K562 (cell line): Measurements from ENCODE around the gene ABCB6. TPM values are rescaled to one million over a fixed set of nuclear protein-coding genes. Genes with fewer than 3 reads are reported as not detected.
A peak's percentile ranks its signal among the peaks of the same experiment; 100 is the strongest.

Experiments
- ATAC-seq: fragments of 200-7000 bp; cut with Tn5 transposase; 3 replicates; pipeline ENCODE4 v1.9.1; 2020; ENCODE audit warnings: moderate library complexity
- BruUV-seq: library from RNA; stranded (reverse); fragments of 400-500 nt; replicated peaks from 2 replicates; lab custom pipeline; 2021; lab: Mats Ljungman, UMichigan
- CTCF ChIA-PET: fragments of 300-600 bp; formaldehyde crosslinking; extraction: SDS; loops from one replicate; lab custom pipeline; 2021; ENCODE audit warnings: low intra/inter-chr PET ratio; lab: Yijun Ruan, JAX
- POLR2A ChIA-PET: fragments of 300-600, 350-650 bp; sonication (Branson Sonifier 250); formaldehyde crosslinking; extraction: SDS; loops from one replicate; lab custom pipeline; 2021; ENCODE audit warnings: antibody characterized with exemption, inconsistent platforms; lab: Yijun Ruan, JAX
- DNase-seq, 4 experiments: peaks; one replicate each; pipeline versions ENCODE4 v3.0.0 to v3.0.0-alpha.2; 2011 to 2018; ENCODE audit warnings: low spot score in 3 of 4, mixed read lengths in 3 of 4; ENCODE audit errors: extremely low read depth in 1 of 4
- FAIRE-seq: peaks from 2 replicates; lab custom pipeline; 2011; peaks lifted over from hg19 to GRCh38; lab: Jason Lieb, UNC
- H2AFZ ChIP-seq: 2 replicates; pipeline ENCODE4 v1.6.0; 2011; ENCODE audit warnings: low read depth, low read length, control low read depth, inconsistent platforms
- H3K27ac ChIP-seq: fragments of 200-600 bp; 3 replicates; pipeline ENCODE4 v1.8.0; 2011; ENCODE audit warnings: low read depth, mild to moderate bottlenecking, control low read depth, inconsistent platforms, low read length, moderate library complexity, mixed read lengths; ENCODE audit errors: extremely low read depth
- H3K27me3 ChIP-seq, 2 experiments: fragments of 300-600 bp in 1 of 2; 2 replicates in 1 of 2; 3 replicates in 1 of 2; pipeline versions ENCODE4 v1.6.0 to v1.8.0; 2011; ENCODE audit warnings: inconsistent platforms in 2 of 2, low read length in 2 of 2, mild to moderate bottlenecking in 1 of 2, mixed read lengths in 1 of 2, moderate library complexity in 1 of 2; ENCODE audit not compliant: control insufficient read depth in 2 of 2, insufficient read depth in 2 of 2
- H3K36me3 ChIP-seq: fragments of 300-600 bp; 3 replicates; pipeline ENCODE4 v1.8.0; 2011; ENCODE audit warnings: mild to moderate bottlenecking, low read length, inconsistent platforms; ENCODE audit not compliant: control insufficient read depth, insufficient read depth
- H3K4me1 ChIP-seq, 2 experiments: fragments of 200-600 bp in 1 of 2; replicated peaks in 1 of 2; 2 replicates in 1 of 2; 3 replicates in 1 of 2; pipeline versions ENCODE4 v1.5.1 to v1.8.0; 2011; ENCODE audit warnings: inconsistent platforms in 2 of 2, low read length in 2 of 2, mild to moderate bottlenecking in 1 of 2, mixed read lengths in 1 of 2, moderate library complexity in 1 of 2; ENCODE audit not compliant: control insufficient read depth in 2 of 2, insufficient read depth in 2 of 2
- H3K4me2 ChIP-seq: 2 replicates; pipeline ENCODE4 v1.6.1; 2011; ENCODE audit warnings: low read length, control low read depth, inconsistent platforms, mixed read lengths; ENCODE audit not compliant: insufficient read depth
- H3K4me3 ChIP-seq: fragments of 200-600 bp; sonication (generic), shearing (Covaris generic); 2 replicates; pipeline ENCODE4 v1.5.1; 2016; ENCODE audit warnings: control low read depth, inconsistent platforms
- H3K79me2 ChIP-seq: fragments of 200-600 bp; 3 replicates; pipeline ENCODE4 v1.8.0; 2011; ENCODE audit warnings: low read length, inconsistent platforms; ENCODE audit not compliant: control insufficient read depth, insufficient read depth
- H3K9ac ChIP-seq, 2 experiments: 2 replicates each; pipeline versions ENCODE4 v1.6.0 to v1.6.1; 2011; ENCODE audit warnings: low read depth in 2 of 2, low read length in 2 of 2, control low read depth in 1 of 2, inconsistent platforms in 1 of 2, mild to moderate bottlenecking in 1 of 2, mixed read lengths in 1 of 2; ENCODE audit not compliant: insufficient read depth in 1 of 2
- H3K9me1 ChIP-seq: one replicate; pipeline ENCODE4 v1.6.0; 2011; ENCODE audit warnings: inconsistent platforms, mild to moderate bottlenecking, low read length, moderate library complexity; ENCODE audit not compliant: control insufficient read depth, insufficient read depth
- H3K9me3 ChIP-seq: replicated peaks from 2 replicates; pipeline ENCODE4 v1.5.1; 2011; ENCODE audit warnings: low read depth, low read length, inconsistent platforms; ENCODE audit not compliant: control insufficient read depth, insufficient read depth
- H4K20me1 ChIP-seq: replicated peaks from 2 replicates; pipeline ENCODE4 v1.6.1; 2011; ENCODE audit warnings: low read length, inconsistent platforms, mixed read lengths; ENCODE audit not compliant: control insufficient read depth, insufficient read depth
- ARHGAP35 ChIP-seq: fragments of 450-650 bp; IDR thresholded peaks from 2 replicates; pipeline ENCODE4 v1.6.1; 2018; ENCODE audit not compliant: partially characterized antibody
- CGGBP1 ChIP-seq: fragments of 250-450 bp; sonication (Bioruptor Pico); IDR thresholded peaks from 2 replicates; pipeline ENCODE4 v1.9.0; 2021; ENCODE audit warnings: mild to moderate bottlenecking
- E2F6 ChIP-seq, 2 experiments: IDR thresholded peaks; 2 replicates each; pipeline ENCODE4 v1.6.1; 2011; ENCODE audit warnings: borderline replicate concordance in 1 of 2, control low read depth in 1 of 2, low read depth in 1 of 2, low read length in 1 of 2, mild to moderate bottlenecking in 1 of 2, mixed read lengths in 1 of 2, moderate library complexity in 1 of 2; ENCODE audit not compliant: insufficient read depth in 1 of 2, insufficient read length in 1 of 2, poor library complexity in 1 of 2, severe bottlenecking in 1 of 2; ENCODE audit errors: extremely low read depth in 1 of 2
- ELF4 ChIP-seq: fragments of 450-650 bp; formaldehyde crosslinking; IDR thresholded peaks from 2 replicates; pipeline ENCODE4 v1.4.0; 2022; ENCODE audit warnings: missing genetic modification characterization
- GATA2 ChIP-seq: sonication (generic); formaldehyde crosslinking; IDR thresholded peaks from 2 replicates; pipeline ENCODE4 v1.4.0; 2020; ENCODE audit warnings: mild to moderate bottlenecking, missing genetic modification reagents
- GTF2E2 ChIP-seq: fragments of 200-800 bp; sonication (Bioruptor generic); IDR thresholded peaks from 2 replicates; pipeline ENCODE4 v1.6.1; 2016; ENCODE audit warnings: missing genetic modification characterization, missing compliant biosample characterization
- HNRNPLL ChIP-seq: fragments of 200-400 bp; formaldehyde crosslinking; IDR thresholded peaks from 2 replicates; pipeline ENCODE4 v1.6.1; 2017; ENCODE audit warnings: low read length, low read depth, mild to moderate bottlenecking; ENCODE audit not compliant: poor library complexity, severe bottlenecking
- MTA2 ChIP-seq: fragments of 450-650 bp; IDR thresholded peaks from 2 replicates; pipeline ENCODE4 v1.6.1; 2016; ENCODE audit warnings: low read depth
- NONO ChIP-seq, 2 experiments: fragments of 200-400 bp in 1 of 2; fragments of 450-650 bp in 1 of 2; formaldehyde crosslinking in 1 of 2; IDR thresholded peaks; 2 replicates each; pipeline ENCODE4 v1.6.1; 2017; ENCODE audit warnings: low read depth in 2 of 2, mild to moderate bottlenecking in 2 of 2, moderate library complexity in 2 of 2, low read length in 1 of 2
- NR2C2 ChIP-seq, 2 experiments: fragments of 200-800 bp in 1 of 2; sonication (Bioruptor generic) in 1 of 2; sonication (generic) in 1 of 2; formaldehyde crosslinking in 1 of 2; IDR thresholded peaks; 2 replicates each; pipeline versions ENCODE4 v1.6.1 to v1.8.0; 2016 to 2022; ENCODE audit warnings: mild to moderate bottlenecking in 1 of 2, missing compliant biosample characterization in 1 of 2, missing genetic modification characterization in 1 of 2, missing genetic modification reagents in 1 of 2
- RBM14 ChIP-seq: fragments of 200-400 bp; formaldehyde crosslinking; IDR thresholded peaks from 2 replicates; pipeline ENCODE4 v1.6.1; 2018; ENCODE audit warnings: low read depth, mild to moderate bottlenecking, low read length, moderate library complexity, borderline replicate concordance; ENCODE audit not compliant: insufficient read depth
- RBM25 ChIP-seq: fragments of 200-400 bp; formaldehyde crosslinking; IDR thresholded peaks from 2 replicates; pipeline ENCODE4 v1.6.1; 2018; ENCODE audit warnings: low read length, low read depth, moderate library complexity; ENCODE audit not compliant: severe bottlenecking
- SIN3B ChIP-seq: fragments of 450-650 bp; IDR thresholded peaks from 2 replicates; pipeline ENCODE4 v1.6.1; 2017; ENCODE audit warnings: low read depth, mild to moderate bottlenecking, moderate library complexity
- SMAD1 ChIP-seq: fragments of 150-350 bp; IDR thresholded peaks from 2 replicates; pipeline ENCODE4 v1.6.1; 2014; ENCODE audit warnings: low read length, low read depth; ENCODE audit not compliant: partially characterized antibody
- ZBTB43 ChIP-seq: sonication (generic); formaldehyde crosslinking; IDR thresholded peaks from 2 replicates; pipeline ENCODE4 v1.8.0; 2023; ENCODE audit warnings: mild to moderate bottlenecking, missing genetic modification reagents
- ZNF583 ChIP-seq: fragments of 250-450 bp; sonication (Bioruptor Pico); IDR thresholded peaks from 2 replicates; pipeline ENCODE4 v1.4.0; 2020
- WGBS: fragments of 100-300 bp; shearing (Covaris generic); methylation state at CpG from one replicate; pipeline ENCODE4 v1.1.6; 2016; ENCODE audit warnings: low coverage, mixed read lengths; ENCODE audit not compliant: insufficient coverage; ENCODE audit errors: missing lambda C conversion rate; 5-methylcytosine and 5-hydroxymethylcytosine counted together
- in situ Hi-C: fragments of 300-500 bp; cut with MboI; formaldehyde crosslinking; loops from 4 replicates; pipeline ENCODE4 v1.15.0; 2018; ENCODE audit warnings: inconsistent platforms, mixed read lengths
- intact Hi-C: fragments of 100-400 bp; cut with micrococcal nuclease; formaldehyde crosslinking; loops from 2 replicates; pipeline ENCODE4 v1.14.2; 2022
- polyA plus RNA-seq, 8 experiments: library from polyadenylated mRNA; depleted of rRNA in 4 of 8; stranded (reverse) in 5 of 8; unstranded in 3 of 8; fragments of >200 nt; fragmentation: Nextera tagmentation in 2 of 8; fragmentation: Illumina TruSeq in 1 of 8; extraction: Ambion mirVana in 2 of 8; extraction: Trizol in 1 of 8; gene quantifications; 2 replicates each; pipeline versions ENCODE4 v1.2.1 to v1.2.3, GENCODE V29; 2011 to 2014; ENCODE audit warnings: inconsistent platforms in 1 of 8, missing spikeins in 1 of 8
- total RNA-seq, 7 experiments: library from RNA; depleted of rRNA in 6 of 7; stranded (reverse); fragments of >200 nt in 6 of 7; fragmentation: Illumina TruSeq in 2 of 7; extraction: Trizol in 2 of 7; gene quantifications; 2 replicates each; pipeline versions ENCODE4 v1.2.1 to v1.2.3, GENCODE V29; 2011 to 2021; ENCODE audit warnings: low replicate concordance in 1 of 7
- TF ChIP-seq, protein P1 (sequence below): fragments of 450-650 bp; IDR thresholded peaks from 2 replicates; pipeline ENCODE4 v1.6.1; 2014; ENCODE audit warnings: low read depth, mild to moderate bottlenecking, moderate library complexity, borderline replicate concordance

The ABCB6 gene
- total and polyA plus RNA-seq, 9 of the 15 experiments (the other 6 are each of a cell fraction or from before 2014, with no cell fraction given): 3.7 to 29.8 (median 16.8) TPM

DNA sequence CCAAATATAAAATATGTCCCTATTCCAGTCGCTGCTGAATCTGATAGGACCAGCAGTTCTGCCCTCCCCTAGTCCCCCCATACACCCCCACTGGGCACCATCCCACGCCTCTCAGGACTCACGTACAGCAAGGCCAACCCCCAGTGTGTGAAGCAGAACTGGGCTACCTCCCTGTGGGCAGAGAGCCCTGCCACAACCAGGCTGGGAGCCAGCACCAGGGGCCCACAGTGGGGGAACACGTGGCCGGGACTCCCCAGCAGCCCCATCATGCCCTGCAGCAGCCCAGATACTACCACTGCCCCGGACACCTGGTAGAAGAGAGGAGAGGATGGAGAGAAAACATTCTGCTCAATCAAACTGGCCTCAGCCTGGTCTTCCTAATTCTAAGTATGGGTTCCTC lies 50.2 kb downstream of the ABCB6 start:
- in situ Hi-C loops: no loop called here
- DNase-seq: no peak
- no peaks in the 10 kb centered on the region for H3K79me2 ChIP-seq
- no peak for TF ChIP-seq SMAD1
- no peak for TF ChIP-seq GTF2E2 (tag)
- no peak for TF ChIP-seq E2F6 (IDR thresholded peaks at IDR 0.05; ENCODE audit: borderline replicate concordance in 1 of 2, extremely low read depth in 1 of 2, insufficient read depth in 1 of 2, insufficient read length in 1 of 2, low read depth in 1 of 2, low read length in 1 of 2, poor library complexity in 1 of 2, severe bottlenecking in 1 of 2)
- TF ChIP-seq ARHGAP35: no peak
- TF ChIP-seq CGGBP1 (CRISPR knock-in tag): no peak
- no peak for TF ChIP-seq HNRNPLL
- no peak for TF ChIP-seq MTA2
- TF ChIP-seq ZBTB43 (CRISPR knock-in tag): no peak
- TF ChIP-seq ZNF583 (CRISPR knock-in tag): no peak
- no peak for TF ChIP-seq NONO (IDR thresholded peaks at IDR 0.05; ENCODE audit: low read depth in 2 of 2, low read length in 1 of 2)
- TF ChIP-seq RBM25: no peak
- TF ChIP-seq RBM14: no peak
- no peak for TF ChIP-seq GATA2 (CRISPR knock-in tag)
- TF ChIP-seq SIN3B: no peak
- no peak for TF ChIP-seq NR2C2 (CRISPR knock-in tag; IDR thresholded peaks at IDR 0.05)
- no peak for TF ChIP-seq NR2C2 (tag; IDR thresholded peaks at IDR 0.05)
- TF ChIP-seq, protein P1, sequence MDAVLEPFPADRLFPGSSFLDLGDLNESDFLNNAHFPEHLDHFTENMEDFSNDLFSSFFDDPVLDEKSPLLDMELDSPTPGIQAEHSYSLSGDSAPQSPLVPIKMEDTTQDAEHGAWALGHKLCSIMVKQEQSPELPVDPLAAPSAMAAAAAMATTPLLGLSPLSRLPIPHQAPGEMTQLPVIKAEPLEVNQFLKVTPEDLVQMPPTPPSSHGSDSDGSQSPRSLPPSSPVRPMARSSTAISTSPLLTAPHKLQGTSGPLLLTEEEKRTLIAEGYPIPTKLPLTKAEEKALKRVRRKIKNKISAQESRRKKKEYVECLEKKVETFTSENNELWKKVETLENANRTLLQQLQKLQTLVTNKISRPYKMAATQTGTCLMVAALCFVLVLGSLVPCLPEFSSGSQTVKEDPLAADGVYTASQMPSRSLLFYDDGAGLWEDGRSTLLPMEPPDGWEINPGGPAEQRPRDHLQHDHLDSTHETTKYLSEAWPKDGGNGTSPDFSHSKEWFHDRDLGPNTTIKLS: no peak
- no peak for TF ChIP-seq ELF4 (CRISPR knock-in tag)

More for the DNA sequence above, 50.2 kb downstream of the ABCB6 start:
- ATAC-seq (no peak), FAIRE-seq (no peak)
- H3K36me3 ChIP-seq: peaks cover 13% of the 10 kb centered on the region; the same call in 2 of the 3 replicates
- H2AFZ ChIP-seq: no peak overlapping the region
- no peak overlapping the region for H3K27ac ChIP-seq
- H3K27me3 ChIP-seq: no peaks in the 10 kb centered on the region
- POLR2A ChIA-PET: no interaction called here
- BruUV-seq: no TSS peak
- 17% methylated on average over 6 of the region's 6 CpGs for WGBS
- no peaks in the 10 kb centered on the region for H3K9me1 ChIP-seq
- CTCF ChIA-PET: no interaction called here
- no peaks in the 10 kb centered on the region for H4K20me1 ChIP-seq
- intact Hi-C loops: no loop called here
- no peak overlapping the region for H3K4me3 ChIP-seq
- peaks cover 4 to 6% of the 10 kb centered on the region in 2 experiments; a peak in 3 of 5 replicates for H3K4me1 ChIP-seq
- no peak overlapping the region for H3K4me2 ChIP-seq
- H3K9me3 ChIP-seq: no peaks in the 10 kb centered on the region
- H3K9ac ChIP-seq: 0 out of 4 replicates have a peak overlapping the region, but pooled peaks of 1 of the 2 experiments have one; percentile 5
